Mesenchymal stem cell (in vitro differentiated cells and primary cell): Measurements from ENCODE around the gene CUBN.

Experiments used
- DNase-seq: peaks from one replicate; pipeline ENCODE4 v3.0.0-alpha.2; 2013
- H2AFZ ChIP-seq: one replicate; pipeline ENCODE4 v1.6.1; 2013; ENCODE audit warnings: low read depth, mild to moderate bottlenecking, control low read depth, inconsistent platforms, low read length, moderate library complexity
- H2AK5ac ChIP-seq: 2 replicates; pipeline ENCODE4 v1.6.1; 2013; ENCODE audit warnings: low read length, moderate library complexity, mild to moderate bottlenecking, inconsistent platforms; ENCODE audit not compliant: severe bottlenecking
- H2BK120ac ChIP-seq: one replicate; pipeline ENCODE4 v1.6.1; 2013; ENCODE audit warnings: low read depth, mild to moderate bottlenecking, inconsistent platforms, low read length, moderate library complexity
- H2BK12ac ChIP-seq, 2 experiments: one replicate each; pipeline ENCODE4 v1.6.1; 2013; ENCODE audit warnings: inconsistent platforms in 2 of 2, low read length in 2 of 2, mild to moderate bottlenecking in 2 of 2, moderate library complexity in 2 of 2, control low read depth in 1 of 2
- H2BK15ac ChIP-seq: one replicate; pipeline ENCODE4 v1.6.1; 2013; ENCODE audit warnings: mild to moderate bottlenecking, low read depth, inconsistent platforms; ENCODE audit not compliant: poor library complexity, severe bottlenecking
- H2BK5ac ChIP-seq: 2 replicates; pipeline ENCODE4 v1.6.1; 2013; ENCODE audit warnings: low read depth, mild to moderate bottlenecking, low read length, control low read depth, inconsistent platforms; ENCODE audit not compliant: poor library complexity, severe bottlenecking
- H3K14ac ChIP-seq, 2 experiments: one replicate each; pipeline ENCODE4 v1.6.1; 2013; ENCODE audit warnings: inconsistent platforms in 2 of 2, low read length in 2 of 2, control low read depth in 1 of 2, mild to moderate bottlenecking in 1 of 2, moderate library complexity in 1 of 2
- H3K18ac ChIP-seq, 2 experiments: one replicate each; pipeline ENCODE4 v1.6.1; 2013; ENCODE audit warnings: inconsistent platforms in 2 of 2, low read length in 2 of 2, control low read depth in 1 of 2, low read depth in 1 of 2, mild to moderate bottlenecking in 1 of 2
- H3K23ac ChIP-seq, 2 experiments: one replicate each; pipeline ENCODE4 v1.6.1; 2013; ENCODE audit warnings: inconsistent platforms in 2 of 2, low read length in 2 of 2, mild to moderate bottlenecking in 2 of 2, moderate library complexity in 2 of 2, control low read depth in 1 of 2
- H3K27ac ChIP-seq: 2 replicates; pipeline ENCODE4 v1.5.1; 2013; ENCODE audit warnings: mild to moderate bottlenecking, moderate library complexity, low read length, control low read depth, inconsistent platforms; ENCODE audit not compliant: poor library complexity, severe bottlenecking
- H3K27me3 ChIP-seq, 2 experiments: 2 replicates each; pipeline versions ENCODE4 v1.6.1 to v1.7.0; 2013; ENCODE audit warnings: low read length in 2 of 2, mild to moderate bottlenecking in 2 of 2, moderate library complexity in 2 of 2, control low read depth in 1 of 2, inconsistent platforms in 1 of 2; ENCODE audit not compliant: control insufficient read depth in 1 of 2, insufficient read depth in 1 of 2
- H3K36me3 ChIP-seq, 2 experiments: 2 replicates each; pipeline versions ENCODE4 v1.6.1 to v1.7.0; 2013; ENCODE audit warnings: low read length in 2 of 2, control low read depth in 1 of 2, inconsistent platforms in 1 of 2, low read depth in 1 of 2, mild to moderate bottlenecking in 1 of 2; ENCODE audit not compliant: insufficient read depth in 2 of 2, control insufficient read depth in 1 of 2
- H3K4ac ChIP-seq, 2 experiments: one replicate each; pipeline ENCODE4 v1.6.1; 2013; ENCODE audit warnings: inconsistent platforms in 2 of 2, low read length in 2 of 2, mild to moderate bottlenecking in 2 of 2, moderate library complexity in 2 of 2, control low read depth in 1 of 2, low read depth in 1 of 2
- H3K4me1 ChIP-seq: 2 replicates; pipeline ENCODE4 v1.6.1; 2013; ENCODE audit warnings: low read depth, low read length, control low read depth; ENCODE audit not compliant: control insufficient read depth, insufficient read depth
- H3K4me2 ChIP-seq: 2 replicates; pipeline ENCODE4 v1.6.1; 2013; ENCODE audit warnings: low read length, mild to moderate bottlenecking, inconsistent platforms; ENCODE audit not compliant: poor library complexity, severe bottlenecking
- H3K4me3 ChIP-seq, 2 experiments: 2 replicates each; pipeline versions ENCODE4 v1.5.1 to v1.7.0; 2013; ENCODE audit warnings: low read length in 2 of 2, mild to moderate bottlenecking in 2 of 2, control low read depth in 1 of 2, low read depth in 1 of 2; ENCODE audit not compliant: insufficient read depth in 1 of 2
- H3K79me1 ChIP-seq: replicated peaks from 2 replicates; pipeline ENCODE4 v1.6.1; 2013; ENCODE audit warnings: mild to moderate bottlenecking, control low read depth, low read length, inconsistent platforms; ENCODE audit not compliant: poor library complexity, severe bottlenecking
- H3K9ac ChIP-seq: 2 replicates; pipeline ENCODE4 v1.7.0; 2013; ENCODE audit warnings: mild to moderate bottlenecking, low read length, moderate library complexity
- H3K9me3 ChIP-seq: 2 replicates; pipeline ENCODE4 v1.7.0; 2013; ENCODE audit warnings: mild to moderate bottlenecking, low read length; ENCODE audit not compliant: control insufficient read depth
- H4K8ac ChIP-seq: one replicate; pipeline ENCODE4 v1.6.1; 2013; ENCODE audit warnings: inconsistent platforms, mild to moderate bottlenecking, low read length, moderate library complexity
- H4K91ac ChIP-seq: one replicate; pipeline ENCODE4 v1.6.1; 2013; ENCODE audit warnings: mild to moderate bottlenecking, low read length, inconsistent platforms
- WGBS: methylation state at CpG from one replicate; pipeline ENCODE4 v1.1.7; 2013; ENCODE audit warnings: mixed read lengths; 5-methylcytosine and 5-hydroxymethylcytosine counted together

The CUBN gene

GRCh38 chr10:16814012-16814411 is 315.6 kb downstream of the CUBN start:
- Histone ChIP-seq H2BK120ac (no peak overlapping the region), H2BK12ac (no peak overlapping the region), H3K9me3 (no peaks in the 10 kb centered on the region), H4K91ac (no peak overlapping the region), H3K9ac (no peak overlapping the region), H3K23ac (no peak overlapping the region), H2AK5ac (no peak overlapping the region), H3K4me2 (no peak overlapping the region), H2BK5ac (no peak overlapping the region), H3K4ac (no peak overlapping the region), H3K4me3 (no peak overlapping the region), H3K36me3 (peaks cover 0 to 39% of the 10 kb centered on the region in 2 experiments), H2AFZ (no peak overlapping the region), H3K4me1 (peaks cover 8% of the 10 kb centered on the region), H3K79me1 (peaks cover 25% of the 10 kb centered on the region), H3K27ac (no peak overlapping the region), H3K18ac (no peak overlapping the region), H4K8ac (no peak overlapping the region), H3K14ac (no peak overlapping the region), H3K27me3 (no peaks in the 10 kb centered on the region), H2BK15ac (no peak overlapping the region)
- WGBS, result 93% methylated on average over 3 of the region's 3 CpGs
- no peak for DNase-seq

- Histone ChIP-seq H2AFZ (no peak overlapping the region), H4K91ac (no peak overlapping the region), H3K4ac (no peak overlapping the region), H3K36me3 (peaks cover 3 to 44% of the 10 kb centered on the region in 2 experiments), H3K4me3 (no peak overlapping the region), H4K8ac (no peak overlapping the region), H2AK5ac (no peak overlapping the region), H3K27ac (no peak overlapping the region), H3K4me1 (peaks cover 8% of the 10 kb centered on the region), H3K14ac (no peak overlapping the region), H3K18ac (no peak overlapping the region), H3K23ac (no peak overlapping the region), H3K4me2 (no peak overlapping the region), H3K9me3 (no peaks in the 10 kb centered on the region), H3K79me1 (peaks cover 32% of the 10 kb centered on the region), H2BK120ac (no peak overlapping the region), H2BK15ac (no peak overlapping the region), H2BK12ac (no peak overlapping the region), H3K9ac (peak overlapping the region; percentile 27), H2BK5ac (no peak overlapping the region), H3K27me3 (no peaks in the 10 kb centered on the region)
- 100% methylated on average over 1 of the region's 4 CpGs for WGBS
- no peak for DNase-seq
Observed at GRCh38 chr10:16812676-16813075, 316.9 kb downstream of the CUBN start.

GRCh38 chr10:16811765-16812164 is 317.8 kb downstream of the CUBN start:
- H3K36me3 ChIP-seq, result peaks cover 3 to 50% of the 10 kb centered on the region in 2 experiments
- no peak overlapping the region for H3K18ac ChIP-seq
- no peak overlapping the region for H3K9ac ChIP-seq
- peaks cover 8% of the 10 kb centered on the region for H3K4me1 ChIP-seq
- H3K14ac ChIP-seq, result no peak overlapping the region
- no peak overlapping the region for H2BK120ac ChIP-seq
- no peak overlapping the region for H2BK12ac ChIP-seq
- H3K27me3 ChIP-seq, result no peaks in the 10 kb centered on the region
- H3K27ac ChIP-seq, result no peak overlapping the region
- peaks cover 32% of the 10 kb centered on the region for H3K79me1 ChIP-seq
- H2AK5ac ChIP-seq, result no peak overlapping the region
- H3K9me3 ChIP-seq, result no peaks in the 10 kb centered on the region
- H2AFZ ChIP-seq, result no peak overlapping the region
- H3K4ac ChIP-seq, result no peak overlapping the region
- H3K4me3 ChIP-seq, result no peak overlapping the region
- no peak overlapping the region for H3K23ac ChIP-seq
- H3K4me2 ChIP-seq, result no peak overlapping the region
- H4K91ac ChIP-seq, result no peak overlapping the region
- no peak overlapping the region for H2BK15ac ChIP-seq
- 83% methylated on average over 6 of the region's 6 CpGs for WGBS
- DNase-seq, result peak; percentile 6
- H2BK5ac ChIP-seq, result no peak overlapping the region
- H4K8ac ChIP-seq, result no peak overlapping the region

GRCh38 chr10:16811292-16811691 is 318.3 kb downstream of the CUBN start:
- H2AFZ ChIP-seq, result no peak overlapping the region
- H3K4me1 ChIP-seq, result peaks cover 8% of the 10 kb centered on the region
- H2BK120ac ChIP-seq, result no peak overlapping the region
- no peak overlapping the region for H3K4me3 ChIP-seq
- H3K9me3 ChIP-seq, result no peaks in the 10 kb centered on the region
- no peak overlapping the region for H2BK15ac ChIP-seq
- no peak overlapping the region for H3K4ac ChIP-seq
- H2AK5ac ChIP-seq, result no peak overlapping the region
- no peak overlapping the region for H3K27ac ChIP-seq
- peaks cover 3 to 50% of the 10 kb centered on the region in 2 experiments for H3K36me3 ChIP-seq
- H3K9ac ChIP-seq, result no peak overlapping the region
- H3K27me3 ChIP-seq, result no peaks in the 10 kb centered on the region
- no peak overlapping the region for H3K18ac ChIP-seq
- no peak overlapping the region for H2BK5ac ChIP-seq
- 86% methylated on average over 2 of the region's 3 CpGs for WGBS
- DNase-seq, result no peak
- no peak overlapping the region for H4K91ac ChIP-seq
- H4K8ac ChIP-seq, result no peak overlapping the region
- no peak overlapping the region for H3K14ac ChIP-seq
- peaks cover 32% of the 10 kb centered on the region for H3K79me1 ChIP-seq
- no peak overlapping the region for H2BK12ac ChIP-seq
- no peak overlapping the region for H3K23ac ChIP-seq
- H3K4me2 ChIP-seq, result no peak overlapping the region
